Esophagus muscularis mucosa (tissue), 4 donors: ENCODE measurements around the gene KIAA0825. TPM values are rescaled to one million over a fixed set of nuclear protein-coding genes. Genes with fewer than 3 reads are reported as not detected.

Source experiments
- DNase-seq: peaks from one replicate; pipeline ENCODE4 v3.0.0-alpha.2; 2017; ENCODE audit errors: extremely low spot score
- H3K27ac ChIP-seq, 4 donors: fragments of 200-600 bp; sonication (generic); replicated peaks in 1 of 4; 1 replicate in 3 of 4; 2 replicates in 1 of 4; pipeline ENCODE4 v1.5.1; 2016 to 2019; ENCODE audit warnings: mild to moderate bottlenecking in 1 of 4
- H3K27me3 ChIP-seq, 4 donors: fragments of 200-600 bp; sonication (generic); one replicate each; pipeline versions ENCODE4 v1.5.1 to v1.6.0; 2016 to 2019
- H3K36me3 ChIP-seq, 4 donors: fragments of 200-600 bp; sonication (generic); one replicate each; pipeline ENCODE4 v1.5.1; 2016 to 2019
- H3K4me1 ChIP-seq, 4 donors: fragments of 200-600 bp; sonication (generic); one replicate each; pipeline ENCODE4 v1.5.1; 2016 to 2019
- H3K4me3 ChIP-seq, 4 donors: fragments of 200-600 bp; sonication (generic); 1 replicate in 2 of 4; 2 replicates in 2 of 4; pipeline ENCODE4 v1.5.1; 2016 to 2019; ENCODE audit warnings: mild to moderate bottlenecking in 4 of 4, moderate library complexity in 1 of 4
- H3K9me3 ChIP-seq, 4 donors: fragments of 200-600 bp; sonication (generic); 1 replicate in 3 of 4; 2 replicates in 1 of 4; pipeline ENCODE4 v1.5.1; 2016 to 2019
- EP300 ChIP-seq: sonication (generic); formaldehyde crosslinking; IDR thresholded peaks from one replicate; pipeline ENCODE4 v1.6.1; 2017; ENCODE audit warnings: antibody characterized with exemption
- POLR2A ChIP-seq: fragments of 450-650 bp; IDR thresholded peaks from one replicate; pipeline ENCODE4 v1.6.1; 2017; ENCODE audit warnings: antibody characterized with exemption, moderate library complexity, mild to moderate bottlenecking, low read depth
- POLR2AphosphoS5 ChIP-seq, 2 donors: sonication (generic); formaldehyde crosslinking; IDR thresholded peaks; one replicate each; pipeline ENCODE4 v1.6.1; 2017; ENCODE audit warnings: antibody characterized with exemption in 2 of 2
- WGBS: methylation state at CpG from one replicate; pipeline ENCODE4 v1.1.5; 2018; 5-methylcytosine and 5-hydroxymethylcytosine counted together
- intact Hi-C: fragments of 100-400 bp; cut with DNase I; formaldehyde crosslinking; loops from one replicate; pipeline ENCODE4 v1.15.1; 2023
- total RNA-seq, 4 donors: library from RNA; depleted of rRNA; stranded (reverse); fragments of >200 nt; gene quantifications; one replicate each; pipeline versions ENCODE4 v1.1.0 to v1.2.1, GENCODE V29; 2016
- TF ChIP-seq, protein P1 (sequence below), 3 experiments: fragments of 200-600 bp in 2 of 3; fragments of 450-650 bp in 1 of 3; sonication (generic) in 2 of 3; IDR thresholded peaks; one replicate each; pipeline ENCODE4 v1.5.1; 2017 to 2019; ENCODE audit warnings: antibody characterized with exemption in 3 of 3, mild to moderate bottlenecking in 2 of 3, moderate library complexity in 1 of 3

Gene KIAA0825
- total RNA-seq, 4 donors from 2014 or later = 2.3 to 4.2 (median 2.9) TPM

DNA sequence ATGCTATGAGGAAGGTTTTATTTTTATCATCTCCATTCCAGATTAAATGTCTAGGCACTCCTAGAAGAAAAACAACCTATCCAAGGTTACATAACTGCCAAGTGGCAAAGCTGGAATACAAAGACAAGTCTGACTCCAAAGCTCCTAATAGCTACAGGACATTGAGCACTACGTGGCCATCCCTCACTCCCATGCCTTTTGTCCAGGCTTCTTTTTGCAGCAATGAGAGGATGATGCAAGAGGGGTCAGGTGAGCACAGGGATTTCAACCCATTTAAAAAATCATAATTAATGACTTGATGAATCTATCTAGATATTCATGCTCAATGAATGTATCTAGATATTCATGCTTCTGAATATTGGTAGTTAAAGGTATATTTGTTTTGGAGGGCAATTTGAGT lies 117.0 kb downstream of the KIAA0825 start:
- H3K27me3 ChIP-seq = no peaks in the 10 kb centered on the region
- no peaks in the 10 kb centered on the region for H3K4me1 ChIP-seq
- TF ChIP-seq EP300 = no peak
- TF ChIP-seq, protein P1, sequence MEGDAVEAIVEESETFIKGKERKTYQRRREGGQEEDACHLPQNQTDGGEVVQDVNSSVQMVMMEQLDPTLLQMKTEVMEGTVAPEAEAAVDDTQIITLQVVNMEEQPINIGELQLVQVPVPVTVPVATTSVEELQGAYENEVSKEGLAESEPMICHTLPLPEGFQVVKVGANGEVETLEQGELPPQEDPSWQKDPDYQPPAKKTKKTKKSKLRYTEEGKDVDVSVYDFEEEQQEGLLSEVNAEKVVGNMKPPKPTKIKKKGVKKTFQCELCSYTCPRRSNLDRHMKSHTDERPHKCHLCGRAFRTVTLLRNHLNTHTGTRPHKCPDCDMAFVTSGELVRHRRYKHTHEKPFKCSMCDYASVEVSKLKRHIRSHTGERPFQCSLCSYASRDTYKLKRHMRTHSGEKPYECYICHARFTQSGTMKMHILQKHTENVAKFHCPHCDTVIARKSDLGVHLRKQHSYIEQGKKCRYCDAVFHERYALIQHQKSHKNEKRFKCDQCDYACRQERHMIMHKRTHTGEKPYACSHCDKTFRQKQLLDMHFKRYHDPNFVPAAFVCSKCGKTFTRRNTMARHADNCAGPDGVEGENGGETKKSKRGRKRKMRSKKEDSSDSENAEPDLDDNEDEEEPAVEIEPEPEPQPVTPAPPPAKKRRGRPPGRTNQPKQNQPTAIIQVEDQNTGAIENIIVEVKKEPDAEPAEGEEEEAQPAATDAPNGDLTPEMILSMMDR (IDR thresholded peaks at IDR 0.05) = no peak
- no peak for TF ChIP-seq POLR2A
- no peaks in the 10 kb centered on the region for H3K36me3 ChIP-seq
- 71% methylated on average over 1 of the region's 1 CpG for WGBS
- no peak overlapping the region for H3K4me3 ChIP-seq
- no peak overlapping the region for H3K27ac ChIP-seq
- DNase-seq = no peak
- H3K9me3 ChIP-seq = no peaks in the 10 kb centered on the region
- intact Hi-C loops = no loop called here

DNA sequence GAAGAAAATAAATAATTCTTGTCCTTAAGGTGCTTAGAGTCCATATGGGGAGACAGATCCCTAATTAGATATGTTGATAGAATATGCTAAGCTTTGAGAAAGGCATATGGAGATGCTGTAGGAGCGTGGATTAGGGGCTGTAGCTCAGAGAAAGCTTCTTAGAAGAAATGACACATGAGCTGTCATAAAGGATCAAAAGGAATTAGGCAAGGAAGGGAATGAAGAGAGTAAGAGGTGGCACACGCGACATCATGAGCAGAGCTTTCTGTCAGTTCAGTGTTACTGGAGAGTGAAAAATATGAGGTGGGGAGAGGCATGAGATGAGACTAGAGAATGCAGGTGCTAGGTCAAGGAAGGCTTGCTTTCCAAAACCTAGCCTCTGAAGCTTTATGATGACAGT lies 118.6 kb downstream of the KIAA0825 start:
- Histone ChIP-seq H3K27ac (no peak overlapping the region), H3K4me1 (no peaks in the 10 kb centered on the region), H3K27me3 (no peaks in the 10 kb centered on the region), H3K36me3 (no peaks in the 10 kb centered on the region), H3K4me3 (no peak overlapping the region), H3K9me3 (no peaks in the 10 kb centered on the region)
- TF ChIP-seq EP300 (no peak), POLR2A (no peak), POLR2AphosphoS5 (IDR thresholded peaks at IDR 0.05) (no peak)
- TF ChIP-seq, protein P1 (IDR thresholded peaks at IDR 0.05) = no peak
- DNase-seq = no peak
- WGBS = 94% methylated on average over 3 of the region's 3 CpGs
- intact Hi-C loops = no loop called here

DNA sequence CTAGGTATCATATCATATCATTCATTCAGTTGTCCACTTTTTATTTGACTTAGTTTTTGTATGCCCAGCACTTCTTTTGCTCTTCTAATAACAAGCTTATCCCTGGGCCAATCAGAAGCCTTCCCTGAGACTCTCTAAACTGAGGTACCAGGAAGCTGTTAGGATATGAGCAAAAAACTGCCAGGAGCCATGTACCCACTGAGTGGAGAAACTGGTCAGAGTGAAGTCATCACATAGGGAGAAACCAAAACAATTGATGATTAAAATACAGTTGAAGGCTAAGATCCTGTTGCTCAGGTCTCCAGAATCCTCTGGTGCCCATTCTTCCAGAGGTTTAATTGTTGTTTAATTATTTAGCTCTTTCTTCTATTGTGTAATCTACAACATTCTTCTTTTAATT lies 120.2 kb downstream of the KIAA0825 start:
- intact Hi-C loops = no loop called here
- H3K27ac ChIP-seq = no peak overlapping the region
- no peaks in the 10 kb centered on the region for H3K9me3 ChIP-seq
- no peaks in the 10 kb centered on the region for H3K4me1 ChIP-seq
- H3K27me3 ChIP-seq = no peaks in the 10 kb centered on the region
- no peak for DNase-seq
- TF ChIP-seq POLR2AphosphoS5 (IDR thresholded peaks at IDR 0.05) (no peak), EP300 (no peak), POLR2A (no peak)
- TF ChIP-seq, protein P1 (IDR thresholded peaks at IDR 0.05) = no peak
- no peak overlapping the region for H3K4me3 ChIP-seq
- H3K36me3 ChIP-seq = no peaks in the 10 kb centered on the region

DNA sequence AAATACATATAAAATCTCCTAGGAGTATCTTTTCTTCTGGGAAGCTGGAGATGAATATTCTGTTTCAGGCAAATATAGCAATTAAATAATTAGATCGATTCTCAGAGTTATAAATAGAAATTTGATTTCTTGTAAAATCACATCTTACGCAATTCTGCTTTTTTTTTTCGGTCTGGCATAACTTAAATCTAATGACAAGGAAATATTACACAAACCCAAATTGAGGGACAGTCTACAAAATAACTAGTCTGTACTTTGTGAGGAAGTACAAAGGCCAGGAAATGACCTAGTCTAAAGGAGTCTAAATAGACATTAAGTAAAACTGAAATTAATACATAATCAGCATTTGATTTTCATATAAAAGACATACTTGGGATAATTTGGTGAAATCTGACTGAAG lies 133.3 kb downstream of the KIAA0825 start:
- no peak overlapping the region for H3K4me3 ChIP-seq
- intact Hi-C loops = no loop called here
- no peak overlapping the region for H3K27ac ChIP-seq
- no peaks in the 10 kb centered on the region for H3K4me1 ChIP-seq
- TF ChIP-seq POLR2A (no peak), EP300 (no peak), POLR2AphosphoS5 (IDR thresholded peaks at IDR 0.05) (no peak)
- TF ChIP-seq, protein P1 (IDR thresholded peaks at IDR 0.05) = no peak
- H3K27me3 ChIP-seq = no peaks in the 10 kb centered on the region
- DNase-seq = no peak
- WGBS = 71% methylated on average over 3 of the region's 3 CpGs
- peaks cover 0 to 5% (median 0%) of the 10 kb centered on the region in 4 donors for H3K36me3 ChIP-seq
- no peaks in the 10 kb centered on the region for H3K9me3 ChIP-seq

DNA sequence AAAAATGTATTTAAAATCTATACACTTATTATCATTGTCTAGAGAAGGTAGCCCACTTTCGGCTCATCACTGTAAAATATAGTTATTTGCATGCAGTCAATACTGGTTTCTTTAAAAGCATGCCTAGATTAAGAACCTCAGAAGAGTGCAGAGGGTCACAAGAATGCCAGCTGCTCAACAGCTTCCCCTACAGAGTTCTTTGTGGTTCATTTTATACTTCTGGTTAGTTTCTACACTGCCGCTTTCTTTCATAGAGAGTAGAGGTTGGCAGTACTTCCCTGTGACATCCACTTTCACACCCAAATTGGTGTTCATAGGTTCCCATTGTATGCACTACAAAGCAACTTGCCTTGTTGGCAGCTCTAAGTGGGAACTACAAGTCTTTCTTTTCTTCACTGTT lies 137.3 kb downstream of the KIAA0825 start:
- Histone ChIP-seq H3K27ac (no peak overlapping the region), H3K27me3 (no peaks in the 10 kb centered on the region), H3K4me1 (no peaks in the 10 kb centered on the region), H3K4me3 (no peak overlapping the region), H3K9me3 (no peaks in the 10 kb centered on the region), H3K36me3 (peaks cover 0 to 9% (median 0%) of the 10 kb centered on the region in 4 donors)
- intact Hi-C loops = no loop called here
- WGBS = 100% methylated on average over 2 of the region's 2 CpGs
- no peak for DNase-seq
- TF ChIP-seq POLR2AphosphoS5 (IDR thresholded peaks at IDR 0.05) = no peak
- no peak for TF ChIP-seq EP300
- TF ChIP-seq POLR2A = no peak
- TF ChIP-seq, protein P1 (IDR thresholded peaks at IDR 0.05) = no peak
